HG03097 (cell line): ENCODE measurements around the gene NNT.
"Not testable (repeated sequence)": the region's sequence is repeated elsewhere in the genome, so short reads cannot be mapped to it uniquely, and the experiment has no call there.

Experiments
- ATAC-seq: cut with Tn5 transposase; IDR thresholded peaks from one replicate; pipeline ENCODE4 v1.9.1; 2021; ENCODE audit not compliant: unreplicated experiment, low FRiP score

NNT gene

GRCh38 chr5:43659075-43659474 lies 56.1 kb downstream of the NNT start:
- ATAC-seq, result no peak

GRCh38 chr5:43661102-43661501 lies 58.1 kb downstream of the NNT start:
- no peak for ATAC-seq

DNA sequence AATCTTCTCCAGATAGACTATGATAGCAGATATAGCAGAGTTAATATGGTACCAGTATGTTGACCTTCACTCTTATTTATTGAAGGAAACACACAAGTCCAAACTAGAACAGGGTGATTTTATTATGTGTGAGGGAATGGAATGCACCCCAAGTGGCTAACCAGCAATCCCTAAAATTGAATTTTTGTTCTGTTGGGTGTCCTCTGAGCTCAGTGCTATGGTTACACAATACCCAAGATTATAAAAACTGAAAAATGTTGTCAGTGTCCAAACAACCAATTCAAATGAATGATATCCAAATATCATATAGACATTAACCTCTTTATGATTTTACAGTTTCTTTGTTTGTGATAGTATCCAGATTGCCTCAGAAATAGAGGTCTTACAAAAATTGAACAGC lies 60.9 kb downstream of the NNT start:
- ATAC-seq, result no peak

GRCh38 chr5:43664501-43665040 lies 61.6 kb downstream of the NNT start:
- ATAC-seq, result no peak

DNA sequence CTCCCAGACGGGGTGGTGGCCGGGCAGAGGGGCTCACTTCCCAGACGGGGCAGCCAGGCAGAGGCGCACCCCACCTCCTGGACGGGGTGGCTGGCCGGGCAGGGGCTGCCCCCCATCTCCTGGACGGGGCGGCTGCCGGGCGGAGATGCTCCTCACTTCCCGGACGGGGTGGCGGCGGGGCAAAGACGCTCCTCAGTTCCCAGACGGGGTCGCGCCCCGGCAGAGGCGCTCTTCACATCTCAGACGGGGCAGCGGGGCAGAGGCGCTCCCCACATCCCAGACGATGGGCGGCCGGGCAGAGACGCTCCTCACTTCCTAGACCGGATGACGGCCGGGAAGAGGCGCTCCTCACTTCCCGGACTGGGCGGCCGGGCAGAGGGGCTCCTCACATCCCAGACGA lies 62.8 kb downstream of the NNT start:
- ATAC-seq, result not testable (repeated sequence)

DNA sequence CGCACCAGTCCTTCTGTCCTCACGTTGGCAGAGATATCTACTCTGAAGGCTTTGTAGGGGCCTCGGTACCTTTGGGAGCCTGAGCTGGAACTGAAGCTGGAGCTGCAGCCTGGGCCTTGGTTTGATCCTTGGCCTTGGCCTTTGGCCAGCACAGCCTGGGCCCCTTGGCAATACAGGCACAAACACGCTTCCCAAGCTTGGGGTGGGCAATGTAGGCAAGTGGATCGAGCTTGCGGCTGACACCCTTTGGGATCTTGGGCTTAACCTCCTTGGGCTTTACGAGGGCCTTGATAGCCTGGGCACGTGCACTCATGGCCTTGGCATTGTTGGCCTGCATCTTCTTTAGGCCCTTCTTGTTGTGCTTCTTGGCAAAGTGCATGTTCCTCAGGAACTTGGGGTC lies 63.7 kb downstream of the NNT start:
- ATAC-seq, result not testable (repeated sequence)

DNA sequence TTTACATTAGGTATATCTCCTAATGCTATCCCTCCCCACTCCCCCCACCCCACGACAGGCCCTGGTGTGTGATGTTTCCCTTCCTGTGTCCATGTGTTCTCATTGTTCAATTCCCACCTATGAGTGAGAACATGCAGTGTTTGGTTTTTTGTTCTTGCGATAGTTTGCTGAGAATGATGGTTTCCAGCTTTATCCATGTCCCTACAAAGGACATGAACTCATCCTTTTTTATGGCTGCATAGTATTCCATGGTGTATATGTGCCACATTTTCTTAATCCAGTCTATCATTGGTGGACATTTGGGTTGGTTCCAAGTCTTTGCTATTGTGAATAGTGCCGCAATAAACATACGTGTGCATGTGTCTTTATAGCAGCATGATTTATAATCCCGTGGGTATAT lies 64.4 kb downstream of the NNT start:
- ATAC-seq, result not testable (repeated sequence)

DNA sequence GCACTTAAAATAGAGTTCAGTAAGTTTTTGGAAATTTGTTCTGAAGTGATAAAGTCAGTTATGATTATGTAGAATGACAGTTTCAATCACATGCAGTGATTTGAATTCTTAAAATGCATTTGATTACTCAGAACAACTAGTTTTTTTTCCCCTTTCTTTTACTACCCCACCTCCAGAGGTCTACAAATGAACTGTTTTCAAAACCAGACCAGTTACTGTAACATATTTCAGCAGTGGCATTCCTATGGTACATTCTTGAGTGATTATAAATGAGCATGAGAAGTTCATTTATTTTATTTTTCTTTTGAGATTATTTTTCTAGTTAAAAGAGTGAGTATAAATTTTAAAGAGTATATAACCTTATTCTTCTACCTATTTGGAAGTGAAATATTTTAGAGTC lies 71.6 kb downstream of the NNT start:
- no peak for ATAC-seq

- ATAC-seq, result no peak
Observed at GRCh38 chr5:43675357-43675756, 72.4 kb downstream of the NNT start.

DNA sequence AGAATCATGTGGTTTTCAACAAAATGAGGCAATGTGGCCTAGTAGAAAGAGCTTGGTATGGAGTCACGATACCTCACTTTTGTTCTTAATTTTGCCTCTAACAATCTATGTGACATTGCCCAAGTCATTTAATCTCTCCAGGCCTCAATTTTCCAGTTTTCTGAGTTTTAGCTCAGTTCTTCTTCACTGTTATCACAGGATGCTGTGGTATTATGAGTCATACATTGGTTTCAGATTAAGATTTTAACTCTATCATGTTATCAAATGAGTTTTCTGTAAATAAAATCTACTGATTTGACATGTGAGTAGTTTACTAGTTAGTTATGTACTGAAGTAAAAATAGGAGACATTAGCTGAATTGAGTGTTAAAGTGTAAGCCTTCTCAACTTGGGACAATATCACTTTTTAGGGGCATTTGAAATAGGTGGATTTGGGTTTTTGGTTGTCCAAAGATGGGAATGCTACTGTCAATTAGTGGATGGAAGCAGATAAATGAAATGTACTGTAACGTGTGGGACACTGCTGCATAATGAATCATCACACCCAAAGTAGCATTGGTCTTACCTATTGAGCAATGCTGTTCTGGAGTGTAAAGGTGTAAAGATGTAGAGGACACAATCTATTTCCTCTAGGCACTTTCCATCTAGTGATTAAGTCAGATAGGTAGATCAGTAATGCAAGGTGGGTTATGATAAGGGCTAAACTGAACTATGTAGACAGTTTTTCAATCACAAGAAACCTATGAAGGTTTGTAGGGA lies 73.3 kb downstream of the NNT start:
- no peak for ATAC-seq

- ATAC-seq, result no peak
Observed at GRCh38 chr5:43677253-43677652, 74.3 kb downstream of the NNT start.

DNA sequence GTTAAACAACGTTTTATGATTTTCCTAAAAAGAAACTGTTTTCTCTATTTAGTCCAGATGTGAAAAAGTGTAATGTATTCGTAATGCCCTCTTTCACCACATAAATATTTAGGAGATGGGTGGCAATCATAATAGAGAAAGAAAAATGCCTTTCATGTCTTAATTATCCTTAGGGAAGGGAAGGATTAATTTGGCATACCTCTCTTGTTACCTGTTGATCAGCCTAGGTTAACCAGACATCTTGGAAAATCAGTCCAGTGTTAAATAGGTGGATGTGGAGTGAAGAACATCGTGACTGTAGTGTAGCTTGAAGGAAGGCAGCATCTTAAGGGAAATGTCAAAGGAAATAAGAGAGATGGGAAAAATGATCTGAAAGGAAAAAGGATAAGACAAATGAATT lies 76.2 kb downstream of the NNT start:
- no peak for ATAC-seq

GRCh38 chr5:43680286-43680685 lies 77.3 kb downstream of the NNT start:
- ATAC-seq, result no peak

- ATAC-seq, result no peak
Observed at GRCh38 chr5:43683884-43684471, 81.0 kb downstream of the NNT start.

DNA sequence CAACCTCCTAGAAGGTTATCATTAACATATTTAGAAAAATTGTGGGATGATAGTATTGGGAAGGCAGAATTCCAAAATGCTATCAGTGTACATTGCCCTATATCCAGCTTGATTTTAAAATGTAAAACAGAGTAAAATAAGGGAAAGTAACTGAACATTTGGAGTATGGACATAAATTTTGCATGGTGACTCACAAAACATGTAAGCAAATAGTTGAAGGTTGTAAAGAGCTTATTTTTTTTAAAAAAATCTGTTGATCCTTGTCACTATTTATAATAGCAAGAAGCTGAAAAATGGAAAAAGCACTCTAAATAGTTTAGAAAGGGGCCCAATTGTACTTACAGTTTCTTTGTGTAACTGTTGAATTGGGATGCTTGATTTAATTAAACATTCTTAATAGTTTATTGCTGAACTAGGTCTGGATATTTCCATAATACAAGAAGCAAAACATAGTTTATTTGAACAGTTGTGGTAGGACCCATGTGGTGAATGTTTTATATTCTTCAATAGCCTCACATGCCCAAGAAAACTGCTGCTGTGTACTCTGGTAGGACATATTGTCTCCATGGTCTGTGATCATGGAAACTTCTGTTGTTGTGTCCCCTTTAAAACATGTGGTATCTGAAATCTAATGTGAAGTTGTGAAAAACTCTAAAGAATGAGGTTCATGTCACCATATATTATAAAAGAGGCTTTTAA lies 82.4 kb downstream of the NNT start:
- ATAC-seq, result no peak

DNA sequence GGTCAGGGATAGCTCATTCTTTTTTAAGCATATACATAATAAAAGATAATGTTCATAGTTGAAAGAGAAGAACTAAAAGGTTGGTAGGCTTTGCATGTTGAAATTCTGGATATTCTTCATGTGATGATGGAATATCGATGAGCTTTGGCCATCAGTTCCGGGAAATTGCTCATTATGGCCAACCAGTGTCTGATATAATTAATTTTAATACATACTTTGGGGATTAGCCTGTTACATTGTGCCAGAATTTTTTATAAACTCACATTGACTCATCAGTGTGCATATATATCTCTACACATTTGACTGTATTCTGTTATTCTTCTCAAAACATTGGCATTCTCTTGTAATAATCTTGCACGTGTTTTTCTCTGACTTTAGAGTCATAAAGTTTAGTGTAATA lies 84.3 kb downstream of the NNT start:
- ATAC-seq, result no peak

GRCh38 chr5:43691275-43691674 lies 88.3 kb downstream of the NNT start:
- ATAC-seq, result no peak

GRCh38 chr5:43691893-43692292 lies 88.9 kb downstream of the NNT start:
- no peak for ATAC-seq

GRCh38 chr5:43693411-43693810 lies 90.4 kb downstream of the NNT start:
- no peak for ATAC-seq

- ATAC-seq, result no peak
Observed at GRCh38 chr5:43694027-43694426, 91.0 kb downstream of the NNT start.

DNA sequence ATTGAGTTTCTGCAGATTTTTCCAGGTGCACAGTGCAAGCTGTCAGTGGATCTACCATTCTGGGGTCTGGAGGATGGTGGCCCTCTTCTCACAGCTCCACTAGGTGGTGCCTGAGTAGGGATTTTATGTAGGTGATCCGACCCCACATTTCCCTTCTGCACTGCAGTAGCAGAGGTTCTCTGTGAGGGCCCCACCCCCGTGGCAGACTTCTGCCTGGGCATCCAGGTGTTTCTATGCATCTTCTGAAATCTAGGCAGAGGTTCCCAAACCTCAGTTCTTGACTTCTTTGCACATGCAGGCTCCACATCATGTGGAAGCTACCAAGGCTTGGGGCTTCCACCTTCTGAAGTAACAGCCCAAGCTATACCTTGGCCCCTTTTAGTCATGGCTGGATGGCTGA lies 93.5 kb downstream of the NNT start:
- not testable (repeated sequence) for ATAC-seq

GRCh38 chr5:43699910-43700309 lies 96.9 kb downstream of the NNT start:
- ATAC-seq, result no peak
